ENCODE measurements around the gene DDX11.
"Not testable (repeated sequence)": the region's sequence is repeated elsewhere in the genome, so short reads cannot be mapped to it uniquely, and the experiment has no call there.

The DDX11 gene

GRCh38 chr12:31073527-31074332 is at the start of gene DDX11:
TSS of gene DDX11 (plus strand) at chr12:31073860. CDS start at chr12:31078394, 4,534 bp downstream.
- peak within 1 kb of the TSS; percentile 94 for H3K27ac ChIP-seq
- CTCF ChIA-PET: interaction anchor here (0.6 kb wide), 1 partner anchor 46 kb away, joined by 4 read pairs; no protein-coding TSS in a partner anchor
- POLR2A ChIA-PET (ENCODE audit: low non-redundant PET): not testable (repeated sequence)
- peak; percentile 94 for DNase-seq (ENCODE audit: low spot score)

- TF ChIP-seq, protein P1, sequence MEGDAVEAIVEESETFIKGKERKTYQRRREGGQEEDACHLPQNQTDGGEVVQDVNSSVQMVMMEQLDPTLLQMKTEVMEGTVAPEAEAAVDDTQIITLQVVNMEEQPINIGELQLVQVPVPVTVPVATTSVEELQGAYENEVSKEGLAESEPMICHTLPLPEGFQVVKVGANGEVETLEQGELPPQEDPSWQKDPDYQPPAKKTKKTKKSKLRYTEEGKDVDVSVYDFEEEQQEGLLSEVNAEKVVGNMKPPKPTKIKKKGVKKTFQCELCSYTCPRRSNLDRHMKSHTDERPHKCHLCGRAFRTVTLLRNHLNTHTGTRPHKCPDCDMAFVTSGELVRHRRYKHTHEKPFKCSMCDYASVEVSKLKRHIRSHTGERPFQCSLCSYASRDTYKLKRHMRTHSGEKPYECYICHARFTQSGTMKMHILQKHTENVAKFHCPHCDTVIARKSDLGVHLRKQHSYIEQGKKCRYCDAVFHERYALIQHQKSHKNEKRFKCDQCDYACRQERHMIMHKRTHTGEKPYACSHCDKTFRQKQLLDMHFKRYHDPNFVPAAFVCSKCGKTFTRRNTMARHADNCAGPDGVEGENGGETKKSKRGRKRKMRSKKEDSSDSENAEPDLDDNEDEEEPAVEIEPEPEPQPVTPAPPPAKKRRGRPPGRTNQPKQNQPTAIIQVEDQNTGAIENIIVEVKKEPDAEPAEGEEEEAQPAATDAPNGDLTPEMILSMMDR (conservative IDR thresholded peaks at IDR 0.05; ENCODE audit: low read depth): no peak
- DNase-seq (ENCODE audit: low spot score): no peak
- CTCF ChIA-PET: interaction anchor here (0.6 kb wide), 1 partner anchor 26 kb away, joined by 3 read pairs; no protein-coding TSS in a partner anchor
- no peak overlapping the region for H3K27ac ChIP-seq
- POLR2A ChIA-PET (ENCODE audit: low non-redundant PET): no interaction called here
Measured at GRCh38 chr12:31026202-31026601, 47.5 kb upstream of the DDX11 start.

DNA sequence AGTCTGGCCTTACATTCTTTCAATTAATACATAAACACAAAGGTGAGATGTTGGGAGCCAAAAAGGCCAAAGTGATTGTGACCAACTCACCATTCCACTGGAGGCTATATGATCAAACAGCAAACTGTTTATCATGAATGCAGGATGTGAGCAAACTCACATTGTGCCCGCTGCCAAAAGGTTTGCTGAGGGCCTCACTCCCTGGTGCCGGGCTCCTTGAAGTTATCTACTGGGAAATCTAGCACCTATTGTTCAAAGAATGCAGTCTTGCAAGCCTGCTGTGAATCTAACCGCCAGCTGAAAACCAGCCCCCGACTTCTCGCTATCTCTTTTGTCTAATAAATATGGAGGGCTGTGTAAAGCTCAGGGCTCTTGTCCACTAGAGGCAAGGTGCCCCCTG is 46.7 kb upstream of the DDX11 start:
- POLR2A ChIA-PET (ENCODE audit: low non-redundant PET); H3K27ac ChIP-seq; CTCF ChIA-PET; DNase-seq (ENCODE audit: low spot score): not testable (repeated sequence)

GRCh38 chr12:31029468-31029867 is 44.2 kb upstream of the DDX11 start:
- TF ChIP-seq, protein P1 (conservative IDR thresholded peaks at IDR 0.05; ENCODE audit: low read depth): no peak
- no peak overlapping the region for H3K27ac ChIP-seq
- no peak for DNase-seq (ENCODE audit: low spot score)
- ChIA-PET CTCF (no interaction called here), POLR2A (ENCODE audit: low non-redundant PET) (no interaction called here)

DNA sequence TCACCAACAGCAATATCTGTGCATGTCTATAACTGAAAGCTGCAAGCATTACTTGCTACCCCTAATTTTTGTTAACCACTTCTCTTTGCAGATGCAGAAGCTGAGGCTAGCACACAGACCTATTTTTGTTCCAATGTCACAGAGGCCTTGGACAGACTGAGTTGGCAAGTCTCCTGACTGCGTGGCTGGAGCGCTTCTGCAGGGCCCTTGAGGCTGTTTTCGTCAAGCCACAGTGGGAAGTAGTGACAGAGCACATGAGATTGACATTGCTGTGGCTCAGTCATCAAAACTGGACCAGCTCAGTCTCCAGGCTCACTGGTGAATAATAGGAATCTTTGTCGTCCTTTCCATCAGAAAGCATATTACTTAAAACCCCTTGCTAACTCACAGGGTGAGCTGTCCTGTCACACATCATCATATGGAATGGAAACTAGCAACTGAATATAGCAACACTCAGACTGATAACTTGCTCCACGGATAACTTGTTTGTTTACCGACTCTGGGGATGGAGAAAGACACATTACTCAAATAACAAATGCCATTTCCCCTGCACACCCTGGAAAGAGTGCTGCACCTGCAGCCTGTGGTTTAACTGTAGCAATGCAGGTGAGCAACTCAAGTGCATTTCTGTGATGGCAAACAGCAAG is 43.6 kb upstream of the DDX11 start:
- no peak for DNase-seq (ENCODE audit: low spot score)
- no peak overlapping the region for H3K27ac ChIP-seq
- TF ChIP-seq, protein P1 (conservative IDR thresholded peaks at IDR 0.05; ENCODE audit: low read depth): no peak
- POLR2A ChIA-PET (ENCODE audit: low non-redundant PET): no interaction called here
- CTCF ChIA-PET: no interaction called here

DNA sequence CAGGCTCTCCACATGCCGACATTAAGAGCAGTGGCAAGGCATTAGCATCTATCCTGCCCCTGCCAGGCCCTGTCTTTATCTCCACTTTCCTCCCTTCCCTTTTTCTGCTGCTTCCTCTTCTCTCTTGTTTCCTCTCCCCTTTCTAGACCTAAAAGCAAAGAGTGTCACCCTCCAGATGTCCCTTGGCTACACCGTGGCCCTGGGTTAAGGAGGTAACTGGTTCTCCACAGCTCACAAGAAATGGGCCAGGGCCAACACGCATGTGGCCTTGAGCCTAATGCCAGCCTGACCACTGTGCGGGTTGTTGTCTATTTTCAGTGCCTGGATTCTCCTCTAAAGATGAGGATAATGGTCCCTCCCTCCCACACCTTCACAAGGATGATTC is 41.7 kb upstream of the DDX11 start:
- TF ChIP-seq, protein P1 (conservative IDR thresholded peaks at IDR 0.05; ENCODE audit: low read depth): no peak
- ChIA-PET POLR2A (ENCODE audit: low non-redundant PET) (no interaction called here), CTCF (no interaction called here)

DNA sequence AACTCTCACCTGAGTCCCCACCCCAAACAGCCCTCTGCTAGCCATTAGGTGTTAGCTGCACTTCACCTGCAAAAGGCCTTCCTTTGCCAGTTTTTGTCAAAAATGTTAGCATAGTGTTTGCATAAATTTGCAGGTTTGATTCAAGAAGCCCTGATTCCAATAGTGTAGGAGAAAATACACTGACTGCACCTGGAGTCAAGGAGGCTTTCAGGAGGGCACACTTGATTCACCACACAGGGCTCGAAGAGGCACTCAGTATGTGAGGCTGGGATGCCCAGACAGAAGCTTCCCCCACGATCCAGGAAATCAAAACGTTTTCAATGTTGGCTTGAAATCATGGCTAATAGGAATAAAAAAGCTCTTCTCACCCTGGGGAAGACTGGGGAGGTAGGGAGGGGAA is 40.5 kb upstream of the DDX11 start:
- ChIA-PET CTCF (no interaction called here), POLR2A (ENCODE audit: low non-redundant PET) (no interaction called here)
- DNase-seq (ENCODE audit: low spot score): no peak
- H3K27ac ChIP-seq: no peak overlapping the region
- TF ChIP-seq, protein P1 (conservative IDR thresholded peaks at IDR 0.05; ENCODE audit: low read depth): no peak

More for the DNA sequence above, 41.7 kb upstream of the DDX11 start:
- H3K27ac ChIP-seq: no peak overlapping the region
- no peak for DNase-seq (ENCODE audit: low spot score)

All from RWPE1 (cell line).